GM18505 (cell line): ENCODE data around the gene PEX5L.
A peak's percentile ranks its signal among the peaks of the same experiment; 100 is the strongest.

Source experiments
- ATAC-seq: cut with Tn5 transposase; IDR thresholded peaks from one replicate; pipeline ENCODE4 v1.9.1; 2021; ENCODE audit not compliant: unreplicated experiment
- POLR2A ChIP-seq: IDR thresholded peaks from 4 replicates; pipeline ENCODE4 v1.6.1; 2011; ENCODE audit warnings: borderline replicate concordance; ENCODE audit not compliant: insufficient read depth, insufficient read length; ENCODE audit errors: extremely low read depth

Gene PEX5L

DNA sequence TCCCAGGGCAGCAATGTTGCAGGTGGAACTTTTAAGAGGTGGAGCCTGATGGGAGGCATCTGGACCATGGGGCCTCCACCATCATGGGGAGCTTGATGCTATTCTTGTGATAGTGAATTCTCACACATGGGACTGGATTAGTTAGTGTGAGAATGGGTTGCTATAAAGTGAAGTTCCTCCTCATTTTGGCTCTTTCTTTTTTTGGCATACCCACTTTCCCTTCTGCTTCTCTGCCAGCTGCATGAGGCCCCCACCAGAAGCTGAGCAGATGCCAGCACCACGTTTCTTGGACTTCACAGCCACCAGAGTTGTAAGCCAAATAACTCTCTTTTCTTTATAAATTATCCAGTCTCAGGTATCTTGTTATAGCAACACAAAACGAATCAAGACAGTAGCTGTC, 101.0 kb downstream of the PEX5L start:
- TF ChIP-seq POLR2A = no peak
- no peak for ATAC-seq

DNA sequence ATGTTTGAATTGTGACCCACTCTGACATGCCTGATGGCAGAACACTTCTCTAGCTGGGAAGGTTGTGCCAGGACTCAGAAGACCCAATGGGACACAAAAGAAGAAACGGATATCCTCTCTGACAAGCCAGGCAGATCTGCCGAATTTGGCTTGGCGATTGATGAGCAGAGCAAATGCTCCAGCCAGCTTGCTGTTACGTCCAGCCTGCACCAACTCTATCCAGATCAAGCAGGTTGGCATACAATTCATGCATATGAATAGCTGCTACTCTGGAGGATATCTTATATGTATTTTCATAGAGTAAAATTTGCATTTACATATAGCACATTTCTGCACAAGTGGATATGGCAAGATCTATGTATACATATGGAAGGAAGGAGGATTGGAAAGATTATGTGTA, 102.8 kb downstream of the PEX5L start:
- ATAC-seq = no peak
- no peak for TF ChIP-seq POLR2A

DNA sequence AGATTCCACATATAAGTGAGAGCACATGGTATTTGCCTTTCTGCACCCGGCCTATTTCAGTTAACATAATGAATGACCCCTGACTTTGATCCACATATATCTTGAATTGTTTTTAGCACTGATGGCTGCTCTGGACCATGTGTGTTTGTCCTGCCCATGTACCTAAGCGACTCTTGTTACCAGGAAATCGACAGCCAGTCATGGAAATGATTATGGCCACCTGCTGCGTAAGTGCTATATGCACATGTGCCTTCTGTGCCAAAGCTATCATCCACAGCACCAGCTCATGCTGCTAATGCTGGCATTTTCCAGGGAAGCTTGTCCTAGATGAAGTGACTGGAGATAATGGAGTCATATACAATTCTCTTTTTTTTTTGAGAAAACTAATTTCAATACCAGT, 103.7 kb downstream of the PEX5L start:
- TF ChIP-seq POLR2A = no peak
- ATAC-seq = no peak

DNA sequence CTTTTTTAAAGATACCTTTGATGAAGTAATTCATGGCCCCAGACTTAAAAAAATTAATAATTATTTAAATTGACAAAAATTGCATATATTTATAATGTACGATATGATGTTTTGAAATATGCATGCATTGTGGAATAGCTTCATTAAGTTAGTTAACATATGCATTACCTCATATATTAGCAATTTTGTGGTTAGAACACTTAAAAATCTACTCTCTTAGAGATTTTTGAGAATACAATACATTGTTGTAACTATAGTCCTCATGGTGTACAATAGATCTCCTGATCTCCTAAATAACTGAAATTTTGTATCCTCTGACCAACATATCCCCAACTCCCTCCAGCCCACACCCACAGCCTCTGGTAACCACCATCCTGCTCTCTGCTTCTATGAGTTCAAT, 104.1 kb downstream of the PEX5L start:
- TF ChIP-seq POLR2A = no peak
- ATAC-seq = no peak

DNA sequence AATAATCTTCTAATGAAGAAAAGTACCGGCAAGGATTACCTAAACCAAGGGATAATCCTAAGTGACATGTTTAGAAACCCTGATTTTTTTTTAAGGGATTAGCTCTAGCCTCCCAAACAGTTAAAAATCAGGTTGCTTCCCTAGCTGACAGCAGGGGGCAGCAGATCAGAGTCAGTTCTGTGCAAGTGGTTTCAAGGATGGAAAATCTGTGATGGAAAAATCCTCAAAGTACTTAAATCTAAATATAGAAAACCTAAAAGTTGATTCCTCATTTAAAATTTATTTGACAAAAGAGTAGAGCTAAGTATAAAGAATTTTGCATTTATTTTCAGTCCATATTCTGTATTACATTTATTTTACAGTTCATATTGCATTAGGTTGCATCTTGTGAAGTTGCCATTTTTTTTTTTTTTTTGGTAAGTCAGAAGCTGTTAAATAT, 107.6 kb downstream of the PEX5L start:
- ATAC-seq = no peak
- no peak for TF ChIP-seq POLR2A

DNA sequence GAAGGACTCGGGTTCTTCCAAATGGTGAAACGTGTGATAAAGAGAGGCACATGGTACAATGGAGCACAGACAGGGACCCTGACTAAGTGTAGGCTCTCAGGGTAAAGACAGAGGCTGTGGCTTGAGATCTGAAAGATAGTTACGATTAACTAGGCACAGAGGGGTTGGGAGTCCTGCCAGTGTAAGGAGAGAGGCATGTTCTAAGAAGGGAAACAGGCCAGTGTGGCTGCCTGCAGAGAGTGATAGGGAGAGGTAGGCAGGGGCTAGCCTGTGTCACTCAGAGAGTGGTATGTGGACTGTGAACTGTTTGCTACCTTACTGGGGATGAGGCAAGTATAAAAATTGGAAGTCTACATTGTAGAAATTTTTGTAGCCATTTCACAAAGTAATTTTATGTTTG, 109.5 kb downstream of the PEX5L start:
- no peak for TF ChIP-seq POLR2A
- ATAC-seq = no peak

DNA sequence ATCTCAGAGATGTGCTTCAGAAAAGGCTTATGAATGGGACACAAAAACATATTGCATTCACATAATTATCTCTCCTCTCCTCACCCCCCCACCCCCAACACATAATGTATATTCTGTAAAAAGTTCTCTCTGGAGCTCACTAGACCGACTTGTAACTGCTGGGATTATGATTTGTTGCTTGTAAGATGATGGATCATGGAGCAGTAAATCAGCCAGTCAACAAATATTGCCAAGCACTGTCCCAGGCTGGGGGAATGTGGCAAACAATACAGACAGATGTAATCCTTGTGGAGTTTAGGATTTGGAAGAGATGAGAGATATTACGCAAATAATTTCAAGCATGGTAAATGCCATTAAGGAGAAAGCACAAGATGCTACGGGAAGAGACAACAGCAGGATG, 114.8 kb downstream of the PEX5L start:
- TF ChIP-seq POLR2A = no peak
- ATAC-seq = no peak

DNA sequence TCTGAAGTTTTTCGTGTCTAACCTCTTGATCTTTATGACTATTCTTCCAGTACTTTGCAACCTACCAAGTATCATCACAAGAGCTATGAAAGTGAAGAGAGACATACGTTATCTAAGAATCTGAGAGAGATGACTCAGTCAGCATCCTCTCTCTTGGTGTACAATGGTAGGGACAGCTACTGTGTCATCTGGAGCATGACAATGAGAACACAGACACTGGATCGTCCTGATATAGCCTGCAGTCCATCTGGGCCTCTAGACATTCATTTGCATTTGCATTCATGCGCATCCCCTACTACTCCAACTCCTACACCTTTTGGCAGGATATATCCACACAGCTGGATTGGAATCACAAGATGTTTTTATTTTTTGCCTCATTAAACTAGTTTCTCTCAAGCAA, 115.2 kb downstream of the PEX5L start:
- no peak for TF ChIP-seq POLR2A
- peak; percentile 99 for ATAC-seq

DNA sequence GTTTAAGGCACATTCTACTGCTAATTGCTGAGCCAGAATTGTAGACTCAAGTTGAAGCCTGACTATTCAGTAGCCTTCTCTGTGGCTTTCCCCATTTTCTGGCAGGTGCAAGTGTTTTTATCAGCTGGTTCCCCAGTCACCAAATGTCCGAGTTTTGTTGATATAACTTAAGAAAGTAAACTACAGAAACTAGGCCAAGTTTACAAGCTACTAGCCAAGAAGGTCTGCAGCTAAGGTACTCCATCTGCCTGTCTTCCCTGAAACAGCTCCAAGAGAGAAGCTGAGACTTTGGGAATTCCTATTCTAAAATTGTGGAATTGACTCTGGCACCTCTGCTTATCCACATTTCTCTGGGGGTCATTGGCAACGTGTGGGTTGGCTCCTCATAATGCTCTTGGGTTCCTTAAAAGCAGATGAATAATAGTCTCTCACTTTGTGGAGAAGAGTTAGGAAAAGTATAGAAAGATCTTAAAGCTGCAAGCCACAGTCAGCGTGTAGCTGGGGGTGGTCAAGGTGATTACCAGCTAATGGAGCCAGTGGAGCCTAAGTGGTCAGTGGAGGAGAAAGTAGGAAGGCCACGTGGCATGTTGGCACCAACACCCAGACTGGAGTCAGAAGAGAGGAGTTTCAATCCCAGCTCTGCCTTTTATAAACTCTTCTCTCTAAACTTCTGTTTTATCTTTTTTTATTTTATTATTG, 128.8 kb downstream of the PEX5L start:
- no peak for TF ChIP-seq POLR2A
- no peak for ATAC-seq

DNA sequence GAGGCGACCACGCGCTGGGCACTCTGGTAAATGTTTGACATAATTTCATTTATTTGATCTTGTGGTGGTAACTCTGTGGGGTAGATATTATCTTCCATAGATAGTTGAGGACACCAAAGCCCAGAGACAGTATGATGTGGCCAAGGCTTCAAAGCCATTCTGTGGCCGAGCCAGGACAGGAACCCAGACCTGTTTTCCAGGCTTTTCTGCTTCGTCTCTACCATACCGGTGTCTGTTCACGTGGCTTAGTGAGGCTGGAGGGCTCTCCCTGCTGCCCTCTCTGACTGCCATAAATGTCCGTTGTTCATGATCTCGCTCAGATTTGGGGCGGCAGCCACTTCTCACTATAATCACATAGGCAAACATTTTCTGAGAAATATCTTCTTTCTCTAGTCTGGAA, 134.7 kb downstream of the PEX5L start:
- no peak for ATAC-seq
- no peak for TF ChIP-seq POLR2A

DNA sequence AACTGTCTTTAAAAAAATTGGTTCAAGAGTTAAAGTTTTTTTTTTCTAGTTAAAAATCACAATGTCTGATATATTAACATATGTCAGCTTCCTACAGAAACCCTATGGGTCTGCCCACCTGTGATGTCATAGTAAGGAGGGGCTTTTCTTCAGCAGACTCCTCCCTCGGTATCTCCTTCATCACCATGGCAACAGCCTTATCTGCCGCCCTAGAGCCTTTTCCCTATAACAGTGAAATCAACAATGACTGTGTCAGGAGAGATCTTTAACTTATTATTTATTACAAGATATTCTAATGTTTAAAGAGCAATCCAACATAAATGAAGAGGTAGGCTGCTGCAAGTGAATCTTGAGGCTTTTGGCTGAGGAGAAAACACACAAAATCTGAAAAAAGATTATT, 138.7 kb downstream of the PEX5L start:
- no peak for TF ChIP-seq POLR2A
- ATAC-seq = peak; percentile 95

DNA sequence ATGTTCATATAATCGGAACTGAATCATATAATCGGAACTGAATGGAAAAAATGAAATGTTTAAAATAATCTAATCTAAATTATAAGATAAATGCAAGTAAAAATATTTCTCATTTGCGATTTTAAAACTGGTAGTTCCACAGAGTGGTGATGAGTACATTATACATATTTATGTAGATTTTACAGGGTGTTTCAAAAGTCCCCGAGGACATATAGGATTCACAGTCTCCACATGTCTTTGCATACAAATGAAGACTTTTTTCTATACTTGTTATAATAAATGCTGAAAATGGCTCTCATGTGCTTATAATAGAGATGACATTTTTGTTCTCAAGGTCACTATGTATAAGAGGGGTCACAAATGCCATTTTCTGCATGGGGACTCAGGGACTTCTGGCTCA, 139.5 kb downstream of the PEX5L start:
- no peak for TF ChIP-seq POLR2A
- no peak for ATAC-seq

DNA sequence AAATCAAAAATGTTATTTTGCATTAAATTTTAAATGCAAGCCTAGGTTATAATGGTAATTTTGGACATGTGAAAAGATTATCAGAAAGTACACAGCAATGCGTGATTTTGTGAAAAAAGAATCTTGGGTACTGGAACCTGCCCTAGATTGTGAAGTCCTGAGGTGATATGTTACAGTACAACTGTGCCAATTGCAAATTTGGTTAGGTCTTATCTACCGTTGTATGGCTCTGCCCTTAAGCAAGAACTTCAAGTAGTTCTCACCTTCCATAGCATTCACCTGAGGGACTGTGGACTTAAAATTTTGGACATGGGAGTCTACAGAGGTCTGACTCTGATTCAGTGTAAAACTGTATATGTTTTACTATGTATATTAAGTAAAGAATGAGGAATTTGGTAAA, 140.2 kb downstream of the PEX5L start:
- TF ChIP-seq POLR2A = no peak
- no peak for ATAC-seq

DNA sequence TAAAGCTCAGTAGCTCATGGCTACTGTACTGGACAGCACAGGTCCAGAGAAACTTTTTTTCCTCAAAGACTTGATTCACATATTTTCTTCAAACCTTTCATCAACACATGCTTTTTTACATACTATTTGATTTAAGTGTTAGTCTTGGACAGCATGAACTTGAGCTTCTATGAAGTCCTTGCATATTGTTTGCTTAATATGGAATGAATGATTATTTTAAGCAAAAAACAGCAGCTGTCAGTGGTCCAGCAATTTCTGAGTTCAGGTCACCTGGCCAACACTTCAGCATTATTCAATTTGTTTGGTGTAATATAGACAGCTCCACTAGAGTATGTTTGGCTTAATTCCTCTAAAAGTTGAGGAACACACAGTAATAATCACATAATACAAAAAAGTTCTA, 141.4 kb downstream of the PEX5L start:
- TF ChIP-seq POLR2A = no peak
- no peak for ATAC-seq
